Measurements from ENCODE around the gene GULP1.

GRCh38 chr2:188307850-188308283 is 16.2 kb downstream of the GULP1 start:
- TF ChIP-seq, protein P1, sequence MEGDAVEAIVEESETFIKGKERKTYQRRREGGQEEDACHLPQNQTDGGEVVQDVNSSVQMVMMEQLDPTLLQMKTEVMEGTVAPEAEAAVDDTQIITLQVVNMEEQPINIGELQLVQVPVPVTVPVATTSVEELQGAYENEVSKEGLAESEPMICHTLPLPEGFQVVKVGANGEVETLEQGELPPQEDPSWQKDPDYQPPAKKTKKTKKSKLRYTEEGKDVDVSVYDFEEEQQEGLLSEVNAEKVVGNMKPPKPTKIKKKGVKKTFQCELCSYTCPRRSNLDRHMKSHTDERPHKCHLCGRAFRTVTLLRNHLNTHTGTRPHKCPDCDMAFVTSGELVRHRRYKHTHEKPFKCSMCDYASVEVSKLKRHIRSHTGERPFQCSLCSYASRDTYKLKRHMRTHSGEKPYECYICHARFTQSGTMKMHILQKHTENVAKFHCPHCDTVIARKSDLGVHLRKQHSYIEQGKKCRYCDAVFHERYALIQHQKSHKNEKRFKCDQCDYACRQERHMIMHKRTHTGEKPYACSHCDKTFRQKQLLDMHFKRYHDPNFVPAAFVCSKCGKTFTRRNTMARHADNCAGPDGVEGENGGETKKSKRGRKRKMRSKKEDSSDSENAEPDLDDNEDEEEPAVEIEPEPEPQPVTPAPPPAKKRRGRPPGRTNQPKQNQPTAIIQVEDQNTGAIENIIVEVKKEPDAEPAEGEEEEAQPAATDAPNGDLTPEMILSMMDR (IDR thresholded peaks at IDR 0.05; ENCODE audit: borderline replicate concordance, extremely low read depth, low read length, poor library complexity, severe bottlenecking) = no peak
- no peak for TF ChIP-seq EZH2 (IDR thresholded peaks at IDR 0.05; ENCODE audit: borderline replicate concordance, low read depth, low read length, severe bottlenecking)

Data from DND-41 (cell line).